PC-3 (cell line): Measurements from ENCODE around the gene CELF1. TPM values are rescaled to one million over a fixed set of nuclear protein-coding genes. Genes with fewer than 3 reads are reported as not detected.
A peak's percentile ranks its signal among the peaks of the same experiment; 100 is the strongest.

Experiments used
- ATAC-seq: fragments of 200-7000 bp; cut with Tn5 transposase; 2 replicates; pipeline ENCODE4 v1.9.1; 2020; ENCODE audit warnings: mild to moderate bottlenecking, moderate library complexity
- BruUV-seq: library from RNA; stranded (reverse); fragments of 400-500 nt; replicated peaks from 2 replicates; lab custom pipeline; 2021; lab: Mats Ljungman, UMichigan
- CTCF ChIA-PET: fragments of 300-600 bp; sonication (Branson Sonifier 250); formaldehyde crosslinking; loops from one replicate; lab custom pipeline; 2022; ENCODE audit warnings: antibody characterized with exemption; lab: Charles Lee
- POLR2A ChIA-PET: fragments of 300-600 bp; sonication (Branson Sonifier 250); formaldehyde crosslinking; loops from one replicate; lab custom pipeline; 2022; ENCODE audit warnings: antibody characterized with exemption; ENCODE audit not compliant: unreplicated experiment; lab: Charles Lee
- DNase-seq: peaks from one replicate; pipeline ENCODE4 v3.0.0-alpha.2; 2015
- H2AFZ ChIP-seq: fragments of 300-600 bp; sonication (generic); 2 replicates; pipeline ENCODE4 v1.6.0; 2016; ENCODE audit warnings: antibody characterized with exemption, low read length
- H3F3A ChIP-seq: fragments of 300-600 bp; sonication (generic); one replicate; pipeline ENCODE4 v1.6.0; 2017; ENCODE audit warnings: antibody characterized with exemption, low read length, control low read depth, mild to moderate bottlenecking; ENCODE audit not compliant: unreplicated experiment
- H3K27ac ChIP-seq: fragments of 300-600 bp; sonication (generic); 2 replicates; pipeline ENCODE4 v1.5.1; 2016; ENCODE audit warnings: mild to moderate bottlenecking, low read length
- H3K27me3 ChIP-seq: fragments of 300-600 bp; sonication (generic); 2 replicates; pipeline ENCODE4 v1.6.1; 2016; ENCODE audit warnings: low read length, mixed read lengths
- H3K36me3 ChIP-seq: fragments of 300-600 bp; sonication (generic); 2 replicates; pipeline ENCODE4 v1.6.1; 2016; ENCODE audit warnings: low read depth, mixed run types, low read length, mixed read lengths
- H3K4me1 ChIP-seq: fragments of 300-600 bp; sonication (generic); 2 replicates; pipeline ENCODE4 v1.5.1; 2016; ENCODE audit warnings: low read length; ENCODE audit not compliant: insufficient read depth
- H3K4me2 ChIP-seq: fragments of 300-600 bp; sonication (generic); 2 replicates; pipeline ENCODE4 v1.6.0; 2016; ENCODE audit warnings: low read length
- H3K4me3 ChIP-seq: fragments of 300-600 bp; sonication (generic); 2 replicates; pipeline ENCODE4 v1.5.1; 2016; ENCODE audit warnings: mild to moderate bottlenecking, low read length, mixed read lengths
- H3K79me2 ChIP-seq: fragments of 300-600 bp; sonication (generic); 2 replicates; pipeline ENCODE4 v1.6.1; 2017; ENCODE audit warnings: low read length, mixed read lengths
- H3K9ac ChIP-seq: fragments of 300-600 bp; sonication (generic); 2 replicates; pipeline ENCODE4 v1.6.0; 2016; ENCODE audit warnings: mild to moderate bottlenecking, low read length
- H3K9me2 ChIP-seq: fragments of 300-600 bp; sonication (generic); replicated peaks from 2 replicates; pipeline ENCODE4 v1.6.1; 2016; ENCODE audit warnings: mixed run types, low read length, mixed read lengths
- H3K9me3 ChIP-seq: fragments of 300-600 bp; sonication (generic); 2 replicates; pipeline ENCODE4 v1.6.1; 2016; ENCODE audit warnings: low read length, mixed read lengths
- H4K20me1 ChIP-seq: fragments of 300-600 bp; sonication (generic); 2 replicates; pipeline ENCODE4 v1.6.1; 2016; ENCODE audit warnings: low read length, mixed read lengths
- CTCF ChIP-seq: fragments of 300-600 bp; sonication (generic); conservative IDR thresholded peaks from 2 replicates; pipeline ENCODE4 v1.5.1; 2017; ENCODE audit warnings: antibody characterized with exemption, low read depth, mild to moderate bottlenecking, low read length
- EZH2 ChIP-seq: fragments of 300-600 bp; sonication (generic); IDR thresholded peaks from one replicate; pipeline ENCODE4 v1.6.1; 2017; ENCODE audit warnings: antibody characterized with exemption, mild to moderate bottlenecking, low read length; ENCODE audit not compliant: unreplicated experiment
- EZH2phosphoT487 ChIP-seq: fragments of 300-600 bp; sonication (generic); IDR thresholded peaks from 2 replicates; pipeline ENCODE4 v1.6.1; 2018; ENCODE audit warnings: mild to moderate bottlenecking, antibody characterized with exemption, low read length, borderline replicate concordance
- intact Hi-C: fragments of 100-400 bp; cut with micrococcal nuclease; formaldehyde crosslinking; loops from 2 replicates; pipeline ENCODE4 v1.9.0; 2023
- total RNA-seq: library from RNA; depleted of rRNA; stranded (reverse); fragments of >200 nt; gene quantifications from 2 replicates; pipeline ENCODE4 v1.2.3, GENCODE V29; 2014

Gene CELF1
- total RNA-seq, 1 experiment from 2014 or later, result 80.1 TPM

GRCh38 chr11:47478651-47479329, 74.1 kb downstream of the CELF1 start:
- H3K4me2 ChIP-seq, result no peak overlapping the region
- no peak for DNase-seq
- ChIA-PET POLR2A (no interaction called here), CTCF (no interaction called here)
- intact Hi-C loops, result loop anchor here (5.0 kb wide), 1 partner anchor 44 kb away; no protein-coding TSS in a partner anchor
- no peak overlapping the region for H3K4me3 ChIP-seq
- no peaks in the 10 kb centered on the region for H3K9me3 ChIP-seq
- no peaks in the 10 kb centered on the region for H3K79me2 ChIP-seq
- peaks cover 68% of the 10 kb centered on the region for H3K36me3 ChIP-seq
- H3K27me3 ChIP-seq, result no peaks in the 10 kb centered on the region
- no TSS peak for BruUV-seq
- 0 out of 2 replicates have a peak, but pooled peaks cover 6% of the 10 kb centered on the region for H4K20me1 ChIP-seq
- no peak overlapping the region for H3K27ac ChIP-seq
- no peak overlapping the region for H2AFZ ChIP-seq
- H3K9me2 ChIP-seq, result no peaks in the 10 kb centered on the region
- TF ChIP-seq EZH2 (no peak), CTCF (no peak), EZH2phosphoT487 (no peak)
- H3K4me1 ChIP-seq, result peaks cover 23% of the 10 kb centered on the region
- ATAC-seq, result no peak
- H3K9ac ChIP-seq, result no peak overlapping the region
- no peaks in the 10 kb centered on the region for H3F3A ChIP-seq

- Histone ChIP-seq H3K27ac (peak overlapping the region; percentile 75), H3K4me1 (peaks cover 23% of the 10 kb centered on the region), H3K4me2 (peak overlapping the region; percentile 44), H3K9ac (no peak overlapping the region), H3K9me3 (no peaks in the 10 kb centered on the region), H3K27me3 (no peaks in the 10 kb centered on the region), H3K9me2 (no peaks in the 10 kb centered on the region), H3F3A (no peaks in the 10 kb centered on the region), H3K79me2 (no peaks in the 10 kb centered on the region), H4K20me1 (0 out of 2 replicates have a peak, but pooled peaks cover 6% of the 10 kb centered on the region), H3K36me3 (peaks cover 66% of the 10 kb centered on the region), H2AFZ (no peak overlapping the region), H3K4me3 (no peak overlapping the region)
- no TSS peak for BruUV-seq
- DNase-seq, result no peak
- TF ChIP-seq CTCF, result no peak
- ChIA-PET POLR2A (no interaction called here), CTCF (no interaction called here)
- intact Hi-C loops, result loop anchor here (1.0 to 5.0 kb wide), 2 partner anchors 45 to 63 kb away; no protein-coding TSS in a partner anchor
- ATAC-seq, result peak; percentile 43
Observed at GRCh38 chr11:47477753-47478152, 75.2 kb downstream of the CELF1 start.

- intact Hi-C loops, result loop anchor here (1.0 to 5.0 kb wide), 2 partner anchors 45 to 63 kb away; no protein-coding TSS in a partner anchor
- H3K4me1 ChIP-seq, result peaks cover 23% of the 10 kb centered on the region
- BruUV-seq, result no TSS peak
- ChIA-PET POLR2A (no interaction called here), CTCF (no interaction called here)
- H2AFZ ChIP-seq, result no peak overlapping the region
- H4K20me1 ChIP-seq, result 0 out of 2 replicates have a peak, but pooled peaks cover 6% of the 10 kb centered on the region
- no peak overlapping the region for H3K4me3 ChIP-seq
- no peaks in the 10 kb centered on the region for H3K9me3 ChIP-seq
- no peaks in the 10 kb centered on the region for H3K27me3 ChIP-seq
- H3K9me2 ChIP-seq, result no peaks in the 10 kb centered on the region
- ATAC-seq (peak; percentile 94), DNase-seq (peak; percentile 72)
- no peaks in the 10 kb centered on the region for H3K79me2 ChIP-seq
- H3K27ac ChIP-seq, result peak overlapping the region; percentile 75
- H3K4me2 ChIP-seq, result peak overlapping the region; percentile 44
- no peaks in the 10 kb centered on the region for H3F3A ChIP-seq
- TF ChIP-seq EZH2, result no peak
- no peak for TF ChIP-seq EZH2phosphoT487
- TF ChIP-seq CTCF, result no peak
- H3K9ac ChIP-seq, result no peak overlapping the region
- peaks cover 66% of the 10 kb centered on the region for H3K36me3 ChIP-seq
Observed at GRCh38 chr11:47477323-47477722, 75.6 kb downstream of the CELF1 start.
